Osteocyte (in vitro differentiated cells): ENCODE results near the gene ID1. TPM values are rescaled to one million over a fixed set of nuclear protein-coding genes. Genes with fewer than 3 reads are reported as not detected.
"Not testable (repeated sequence)": the region's sequence is repeated elsewhere in the genome, so short reads cannot be mapped to it uniquely, and the experiment has no call there.

Experiments
- DNase-seq: peaks from one replicate; pipeline ENCODE4 v3.0.0; 2021; ENCODE audit warnings: mixed read lengths; ENCODE audit not compliant: unreplicated experiment; ENCODE audit errors: extremely low spot score
- H3K27ac Mint-ChIP-seq: one replicate; pipeline ENCODE4 v1.8.0; 2021; ENCODE audit warnings: mild to moderate bottlenecking, mixed read lengths; ENCODE audit not compliant: unreplicated experiment
- H3K27me3 Mint-ChIP-seq: one replicate; pipeline ENCODE4 v1.8.0; 2021; ENCODE audit warnings: mixed read lengths; ENCODE audit not compliant: unreplicated experiment
- H3K36me3 Mint-ChIP-seq: one replicate; pipeline ENCODE4 v1.8.0; 2021; ENCODE audit warnings: mixed read lengths; ENCODE audit not compliant: unreplicated experiment
- H3K4me1 Mint-ChIP-seq: one replicate; pipeline ENCODE4 v1.8.0; 2021; ENCODE audit warnings: mixed read lengths; ENCODE audit not compliant: unreplicated experiment
- H3K4me3 Mint-ChIP-seq: one replicate; pipeline ENCODE4 v1.8.0; 2021; ENCODE audit warnings: mild to moderate bottlenecking, moderate library complexity, mixed read lengths; ENCODE audit not compliant: unreplicated experiment
- H3K9me3 Mint-ChIP-seq: one replicate; pipeline ENCODE4 v1.8.0; 2021; ENCODE audit warnings: mixed read lengths; ENCODE audit not compliant: unreplicated experiment
- CTCF ChIP-seq: fragments of 200-600 bp; sonication (generic); IDR thresholded peaks from 2 replicates; pipeline ENCODE4 v1.5.0; 2021; ENCODE audit warnings: antibody characterized with exemption, mild to moderate bottlenecking, moderate library complexity
- microRNA-seq: library from miRNA; unstranded; fragments of <30 nt; microRNA quantifications from one replicate; pipeline ENCODE4 v1.1.0, GENCODE V29; 2020; ENCODE audit not compliant: unreplicated experiment
- total RNA-seq: library from RNA; stranded (reverse); gene quantifications from 2 replicates; pipeline ENCODE4 v1.2.1, GENCODE V29; 2021

The ID1 gene
- total RNA-seq, 1 donor from 2014 or later, result 8.2 TPM

- Mint-ChIP-seq H3K4me3 (no peak overlapping the region), H3K27me3 (peaks cover 3% of the 10 kb centered on the region), H3K9me3 (no peaks in the 10 kb centered on the region), H3K36me3 (no peaks in the 10 kb centered on the region), H3K4me1 (no peaks in the 10 kb centered on the region), H3K27ac (no peak overlapping the region)
- no peak for TF ChIP-seq CTCF
- DNase-seq, result no peak
Observed at GRCh38 chr20:31644701-31645100, 39.6 kb downstream of the ID1 start.

GRCh38 chr20:31648104-31648503, 43.0 kb downstream of the ID1 start:
- not testable (repeated sequence) for DNase-seq, H3K4me3 Mint-ChIP-seq, H3K4me1 Mint-ChIP-seq, H3K36me3 Mint-ChIP-seq, H3K27ac Mint-ChIP-seq, H3K9me3 Mint-ChIP-seq
- H3K27me3 Mint-ChIP-seq, result peaks cover 10% of the 10 kb centered on the region

- no peak overlapping the region for H3K4me3 Mint-ChIP-seq
- TF ChIP-seq CTCF, result no peak
- H3K36me3 Mint-ChIP-seq, result no peaks in the 10 kb centered on the region
- no peaks in the 10 kb centered on the region for H3K9me3 Mint-ChIP-seq
- H3K27ac Mint-ChIP-seq, result no peak overlapping the region
- H3K4me1 Mint-ChIP-seq, result peaks cover 2% of the 10 kb centered on the region
- peaks cover 10% of the 10 kb centered on the region for H3K27me3 Mint-ChIP-seq
- DNase-seq, result no peak
Observed at GRCh38 chr20:31652917-31653396, 47.9 kb downstream of the ID1 start.

- Mint-ChIP-seq H3K4me1 (peaks cover 2% of the 10 kb centered on the region), H3K27me3 (peaks cover 10% of the 10 kb centered on the region), H3K36me3 (no peaks in the 10 kb centered on the region), H3K27ac (no peak overlapping the region), H3K9me3 (no peaks in the 10 kb centered on the region), H3K4me3 (no peak overlapping the region)
- DNase-seq, result no peak
- TF ChIP-seq CTCF, result no peak
Observed at GRCh38 chr20:31653561-31653960, 48.5 kb downstream of the ID1 start.

GRCh38 chr20:31654534-31654933, 49.4 kb downstream of the ID1 start:
- peaks cover 2% of the 10 kb centered on the region for H3K4me1 Mint-ChIP-seq
- H3K36me3 Mint-ChIP-seq, result no peaks in the 10 kb centered on the region
- TF ChIP-seq CTCF, result no peak
- H3K4me3 Mint-ChIP-seq, result no peak overlapping the region
- H3K27ac Mint-ChIP-seq, result no peak overlapping the region
- no peaks in the 10 kb centered on the region for H3K9me3 Mint-ChIP-seq
- peaks cover 10% of the 10 kb centered on the region for H3K27me3 Mint-ChIP-seq
- no peak for DNase-seq

Small RNAs within 50 kb of the gene (microRNA-seq; reads per million reads assigned to microRNA genes)
- not detected for gene MIR3193

Other genes starting within 250 kb of the ID1 start
- gene DEFB118, start 236.7 kb upstream of the ID1 start, total RNA-seq, result not detected in 2 replicates
- not detected in 2 replicates for gene DEFB119, start 214.7 kb upstream of the ID1 start, total RNA-seq
- not detected in 2 replicates for gene DEFB121, start 199.1 kb upstream of the ID1 start, total RNA-seq
- gene DEFB123, start 164.7 kb upstream of the ID1 start, total RNA-seq, result not detected in 2 replicates
- gene DEFB124, start 130.2 kb upstream of the ID1 start, total RNA-seq, result not detected in 2 replicates
- not detected in 2 replicates for gene REM1, start 130.0 kb upstream of the ID1 start, total RNA-seq
- gene HM13, start 90.8 kb upstream of the ID1 start, total RNA-seq, result 173 and 203 TPM in 2 replicates
- gene COX4I2, start 32.6 kb downstream of the ID1 start, total RNA-seq, result not detected in 2 replicates
- gene BCL2L1, start 117.6 kb downstream of the ID1 start, total RNA-seq, result 67.0 and 69.4 TPM in 2 replicates
- 22.6 and 25.5 TPM in 2 replicates for gene TPX2, start 134.0 kb downstream of the ID1 start, total RNA-seq
- gene MYLK2, start 214.1 kb downstream of the ID1 start, total RNA-seq, result 0.10 and 0.27 TPM in 2 replicates
- 11.8 and 13.6 TPM in 2 replicates for gene FOXS1, start 240.3 kb downstream of the ID1 start, total RNA-seq